ENCODE data around the gene PLPPR2.
A peak's percentile ranks its signal among the peaks of the same experiment; 100 is the strongest.
"Not testable (repeated sequence)": the region's sequence is repeated elsewhere in the genome, so short reads cannot be mapped to it uniquely, and the experiment has no call there.

PLPPR2 gene

DNA sequence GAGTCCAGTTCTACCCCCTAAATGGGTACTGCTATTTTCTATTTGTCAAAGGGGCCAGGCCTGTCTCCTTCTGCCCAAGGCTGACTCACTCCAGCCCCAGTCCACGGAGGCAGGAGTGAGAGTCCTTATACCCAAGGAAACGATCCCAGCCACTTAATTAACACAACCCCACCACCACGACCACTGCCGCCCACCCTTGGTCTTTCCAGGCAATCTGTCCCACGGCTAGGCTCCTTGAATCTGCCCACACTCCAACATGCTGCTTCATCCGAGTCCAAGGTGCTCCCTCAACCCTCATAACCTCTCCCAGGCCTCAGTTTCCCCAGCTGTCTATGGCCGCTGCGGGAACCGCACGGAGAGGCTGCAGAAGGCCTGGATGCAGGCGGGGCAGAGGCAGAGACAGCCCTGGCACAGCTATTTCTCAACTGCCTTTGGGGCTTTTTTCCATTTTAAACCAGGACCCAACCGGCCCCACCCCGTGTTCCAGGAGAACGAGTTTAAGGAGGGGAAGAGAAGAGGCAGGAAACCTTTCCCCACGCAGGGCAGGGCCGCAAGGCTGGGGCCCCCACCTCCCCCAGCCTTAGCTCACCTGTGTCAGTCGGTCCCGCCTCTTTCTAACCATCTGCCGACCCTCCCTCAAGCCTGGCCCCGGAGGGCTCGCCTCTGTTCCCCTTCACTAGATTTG, 16.5 kb upstream of the PLPPR2 start:
- peak overlapping the region; percentile 49 for H3K4me3 ChIP-seq (ENCODE audit: low read depth, low read length)
- no peak for DNase-seq (ENCODE audit: low read depth)

- peak within 1 kb of the TSS; percentile 49 for H3K4me3 ChIP-seq (ENCODE audit: low read depth, low read length)
- peak; percentile 38 for DNase-seq (ENCODE audit: low read depth)
Measured at GRCh38 chr19:11339254-11340098, 15.8 kb upstream of the PLPPR2 start, which contains the start of gene RAB3D. TSS of gene RAB3D (minus strand) at chr19:11339657. CDS start at chr19:11337399, 2,258 bp downstream.

DNA sequence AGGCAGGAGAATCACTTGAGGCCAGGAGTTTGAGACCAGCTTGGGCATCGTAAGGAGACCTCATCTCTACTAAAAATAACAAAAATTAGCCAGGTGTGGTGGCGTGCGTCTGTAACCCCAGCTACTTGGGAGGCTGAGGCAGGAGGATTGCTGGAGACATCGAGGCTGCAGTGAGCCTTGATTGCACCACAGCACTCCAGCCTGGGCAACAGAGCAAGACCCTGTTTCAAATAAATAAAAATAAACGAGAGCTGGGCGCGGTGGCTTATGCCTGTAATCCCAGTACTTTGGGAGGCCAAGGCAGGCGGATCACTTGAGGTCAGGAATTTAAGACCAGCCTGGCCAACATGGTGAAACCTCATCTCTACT, 15.1 kb upstream of the PLPPR2 start:
- DNase-seq (ENCODE audit: low read depth); H3K4me3 ChIP-seq (ENCODE audit: low read depth, low read length): not testable (repeated sequence)

DNA sequence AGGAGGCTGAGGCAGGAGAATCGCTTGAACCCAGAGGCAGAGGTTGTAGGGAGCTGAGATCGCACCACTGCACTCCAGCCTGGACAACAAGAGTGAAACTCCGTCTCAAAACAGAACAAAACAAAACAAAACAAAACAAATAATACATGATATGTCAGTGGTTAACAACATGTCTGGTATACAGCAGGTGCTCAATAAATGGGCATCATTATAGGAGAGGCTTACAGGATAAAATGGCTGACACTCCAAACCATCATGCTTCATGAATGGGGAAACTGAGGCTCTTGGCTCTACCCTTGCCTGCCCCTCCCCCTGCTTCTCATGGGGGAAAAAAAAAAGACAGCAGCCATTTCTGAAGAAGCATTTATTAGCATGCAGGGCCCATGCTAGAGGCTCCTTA, 12.8 kb upstream of the PLPPR2 start:
- DNase-seq (ENCODE audit: low read depth): no peak
- no peak overlapping the region for H3K4me3 ChIP-seq (ENCODE audit: low read depth, low read length)

GRCh38 chr19:11345122-11345803, 10.0 kb upstream of the PLPPR2 start:
- no peak for DNase-seq (ENCODE audit: low read depth)

DNA sequence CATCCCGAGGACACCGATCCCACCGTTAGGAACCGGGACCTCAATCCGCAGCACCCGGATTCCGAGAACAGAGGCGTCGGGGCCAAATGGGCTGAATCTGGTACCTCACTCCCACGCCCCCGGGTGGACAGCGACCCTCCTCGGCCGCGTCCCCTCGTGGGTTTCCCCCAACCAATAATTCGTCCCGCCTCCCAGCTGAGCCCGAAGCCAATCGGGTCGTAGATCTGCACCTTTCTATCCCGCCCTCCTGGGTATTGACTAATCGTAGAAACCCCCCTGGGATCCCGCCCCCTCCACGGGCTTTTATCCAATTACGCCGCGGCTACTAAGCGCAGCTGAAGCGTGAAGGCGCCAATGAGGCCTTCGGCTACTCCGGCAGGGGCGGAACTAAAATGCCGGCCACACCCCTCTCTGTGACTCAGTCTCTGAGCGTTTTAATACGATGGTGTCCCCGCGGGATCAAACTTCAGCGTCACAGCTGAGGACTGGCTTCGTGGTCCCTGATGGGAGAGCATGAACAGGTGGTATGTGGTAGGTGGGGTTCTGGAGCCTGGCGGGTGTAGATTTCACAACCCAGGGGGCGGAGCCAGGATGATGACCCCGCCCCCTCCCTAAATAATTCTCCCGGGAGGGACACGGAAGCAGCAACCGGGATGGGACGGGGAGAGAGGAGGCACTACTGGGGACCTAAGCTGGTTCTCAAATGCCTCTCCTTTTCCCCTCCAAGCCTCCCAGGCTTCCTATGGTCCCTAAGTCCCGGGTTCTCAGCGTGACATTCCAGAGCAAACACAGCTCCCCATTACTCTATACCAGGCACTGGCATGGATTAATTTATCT, 8.9 kb upstream of the PLPPR2 start, which contains the start of the genes CCDC159 and TMEM205:
Gene CCDC159 (plus strand): TSS at position 416 of the 837 bp plus-strand sequence. CDS start 88 bp downstream, at position 504.
Gene TMEM205 (minus strand): TSS at position 165 of the 837 bp plus-strand sequence. CDS start 649 bp downstream, outside the sequence.
- peak within 1 kb of the TSS; percentile 67 for H3K4me3 ChIP-seq (ENCODE audit: low read depth, low read length)
- peak; percentile 96 for DNase-seq (ENCODE audit: low read depth)

More at GRCh38 chr19:11345122-11345803, 10.0 kb upstream of the PLPPR2 start:
- H3K4me3 ChIP-seq (ENCODE audit: low read depth, low read length): peak overlapping the region; percentile 67

DNA sequence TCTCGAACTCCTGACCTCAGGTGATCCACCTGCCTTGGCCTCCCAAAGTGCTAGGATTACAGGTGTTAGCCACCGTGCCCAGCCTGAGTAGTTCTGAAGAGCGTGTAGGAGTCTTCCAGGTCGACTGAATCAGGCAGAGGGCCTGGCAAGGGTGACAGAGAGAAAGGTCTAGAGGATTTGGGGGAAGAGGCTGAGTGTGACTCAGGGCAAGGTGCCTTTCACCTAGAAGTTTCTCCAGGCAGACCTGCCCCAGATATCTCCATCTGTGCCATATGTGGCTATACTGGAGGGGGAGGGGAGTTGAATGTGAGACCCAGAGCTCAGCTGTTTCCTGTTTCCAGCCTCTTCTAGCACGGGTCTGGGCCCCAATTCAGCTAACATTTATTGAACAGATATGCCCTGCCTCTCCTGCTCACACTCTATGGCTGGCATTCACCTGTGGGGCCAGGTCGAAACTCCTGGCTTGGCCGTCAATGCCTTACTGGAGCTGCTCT, 7.6 kb upstream of the PLPPR2 start:
- H3K4me3 ChIP-seq (ENCODE audit: low read depth, low read length): no peak overlapping the region
- DNase-seq (ENCODE audit: low read depth): no peak

DNA sequence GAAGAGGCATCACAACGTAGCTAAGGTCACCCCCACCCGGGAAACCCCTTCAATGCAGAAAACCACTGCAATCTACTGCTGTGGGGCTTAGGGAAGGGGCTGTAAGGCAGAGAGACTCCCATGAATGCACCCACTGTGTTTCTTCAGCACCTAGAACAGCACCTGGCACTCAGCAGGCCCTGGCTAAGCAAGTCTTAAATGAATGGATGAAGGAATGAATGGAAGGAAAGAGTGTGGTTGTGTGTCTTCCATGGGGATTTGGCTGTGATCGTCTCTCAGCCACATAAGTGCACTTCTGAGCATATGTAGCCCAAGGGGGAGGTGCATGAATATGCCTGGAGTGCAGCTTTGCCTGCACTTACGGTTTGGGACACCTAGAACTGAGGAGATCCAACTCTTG, 6.1 kb upstream of the PLPPR2 start:
- no peak overlapping the region for H3K4me3 ChIP-seq (ENCODE audit: low read depth, low read length)
- DNase-seq (ENCODE audit: low read depth): no peak

- not testable (repeated sequence) for H3K4me3 ChIP-seq (ENCODE audit: low read depth, low read length); DNase-seq (ENCODE audit: low read depth)
Measured at GRCh38 chr19:11354102-11354501, 1.1 kb upstream of the PLPPR2 start.

- DNase-seq (ENCODE audit: low read depth): no peak
- peak overlapping the region; percentile 67 for H3K4me3 ChIP-seq (ENCODE audit: low read depth, low read length)
Measured at GRCh38 chr19:11356074-11356397, 804 bp downstream of the PLPPR2 start.

- no peak for DNase-seq (ENCODE audit: low read depth)
- no peak overlapping the region for H3K4me3 ChIP-seq (ENCODE audit: low read depth, low read length)
Measured at GRCh38 chr19:11356676-11357550, 1.7 kb downstream of the PLPPR2 start.

DNA sequence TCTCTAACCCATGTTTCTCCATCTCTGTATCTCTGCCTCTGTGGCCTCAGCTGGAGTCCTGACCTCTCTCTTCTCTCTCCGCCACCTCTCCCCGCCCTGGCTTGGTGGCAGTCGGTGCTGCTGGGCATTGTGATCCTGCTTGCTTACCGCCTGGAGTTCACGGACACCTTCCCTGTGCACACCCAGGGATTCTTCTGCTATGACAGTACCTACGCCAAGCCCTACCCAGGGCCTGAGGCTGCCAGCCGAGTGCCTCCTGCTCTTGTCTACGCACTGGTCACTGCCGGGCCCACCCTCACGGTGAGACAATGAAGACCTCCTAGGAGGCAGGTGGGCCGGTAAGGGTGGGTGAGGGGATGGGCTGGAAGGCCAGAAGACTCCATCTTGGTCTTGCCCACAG, 4.2 kb downstream of the PLPPR2 start:
- no peak for DNase-seq (ENCODE audit: low read depth)
- no peak overlapping the region for H3K4me3 ChIP-seq (ENCODE audit: low read depth, low read length)

GRCh38 chr19:11361037-11361770, 6.0 kb downstream of the PLPPR2 start:
- DNase-seq (ENCODE audit: low read depth): no peak
- H3K4me3 ChIP-seq (ENCODE audit: low read depth, low read length): no peak overlapping the region

DNA sequence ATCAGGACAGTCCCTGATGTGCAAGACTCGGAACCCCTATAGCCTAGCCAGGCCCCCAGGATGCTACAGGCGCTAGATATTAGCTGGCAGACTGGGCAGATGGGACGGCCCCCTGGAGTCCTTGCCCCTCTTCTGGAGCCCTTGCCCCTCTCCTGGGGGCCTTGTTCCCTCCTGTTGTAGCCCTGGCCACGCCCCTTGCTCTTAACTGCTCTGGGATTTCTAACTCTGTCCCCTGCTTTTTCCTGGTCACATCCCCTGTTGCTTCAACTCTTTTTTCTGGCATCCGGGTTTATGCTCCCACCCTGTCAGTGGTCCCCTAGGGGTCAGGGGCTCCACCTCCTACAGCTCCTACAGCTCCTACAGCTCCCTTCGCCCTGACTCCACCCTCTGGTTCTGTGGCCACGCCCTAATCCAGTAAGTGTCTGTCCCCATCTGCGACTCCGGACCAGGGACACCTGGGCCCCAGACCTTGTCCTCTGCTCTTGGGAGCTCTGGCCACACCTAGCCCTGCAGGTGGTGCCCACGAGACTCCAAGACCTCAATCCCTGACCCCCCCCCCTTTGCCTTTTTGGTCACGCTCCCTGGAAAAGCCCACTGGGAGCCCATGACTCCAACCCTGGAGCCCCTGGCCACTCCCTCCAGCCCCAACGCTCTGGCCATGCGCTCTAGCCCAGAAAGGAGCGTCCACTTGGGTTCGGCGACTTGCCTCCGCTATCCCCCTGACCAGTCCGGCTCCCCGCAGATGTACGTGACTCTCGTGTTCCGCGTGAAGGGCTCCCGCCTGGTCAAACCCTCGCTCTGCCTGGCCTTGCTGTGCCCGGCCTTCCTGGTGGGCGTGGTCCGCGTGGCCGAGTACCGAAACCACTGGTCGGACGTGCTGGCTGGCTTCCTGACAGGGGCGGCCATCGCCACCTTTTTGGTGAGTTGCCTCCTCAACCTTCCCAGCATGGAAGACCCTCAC, 6.8 kb downstream of the PLPPR2 start:
- H3K4me3 ChIP-seq (ENCODE audit: low read depth, low read length): no peak overlapping the region
- DNase-seq (ENCODE audit: low read depth): no peak

GRCh38 chr19:11363881-11364280, 8.6 kb downstream of the PLPPR2 start:
- no peak overlapping the region for H3K4me3 ChIP-seq (ENCODE audit: low read depth, low read length)
- DNase-seq (ENCODE audit: low read depth): no peak

- no peak for DNase-seq (ENCODE audit: low read depth)
- no peak overlapping the region for H3K4me3 ChIP-seq (ENCODE audit: low read depth, low read length)
Measured at GRCh38 chr19:11364296-11364904, 9.2 kb downstream of the PLPPR2 start.

All from skeletal muscle cell (primary cell).